K562 (cell line): ENCODE data around the gene SVIP. TPM values are rescaled to one million over a fixed set of nuclear protein-coding genes. Genes with fewer than 3 reads are reported as not detected.

ENCODE experiments used
- BCOR ChIP-seq: fragments of 450-650 bp; IDR thresholded peaks from 2 replicates; pipeline ENCODE4 v1.6.1; 2016
- BRCA1 ChIP-seq, 2 experiments: fragments of 450-650 bp in 1 of 2; sonication (generic) in 1 of 2; formaldehyde crosslinking in 1 of 2; IDR thresholded peaks; 2 replicates each; pipeline versions ENCODE4 v1.5.0 to v1.6.1; 2017 to 2020; ENCODE audit warnings: mild to moderate bottlenecking in 1 of 2, missing genetic modification reagents in 1 of 2
- CREB1 ChIP-seq, 2 experiments: sonication (generic) in 1 of 2; formaldehyde crosslinking in 1 of 2; IDR thresholded peaks; 2 replicates each; pipeline versions ENCODE4 v1.6.1 to v1.8.0; 2012 to 2022; ENCODE audit warnings: inconsistent platforms in 1 of 2, mild to moderate bottlenecking in 1 of 2, missing genetic modification reagents in 1 of 2, moderate library complexity in 1 of 2
- DLX4 ChIP-seq: fragments of 250-450 bp; sonication (Bioruptor Pico); IDR thresholded peaks from 2 replicates; pipeline ENCODE4 v1.6.1; 2021; ENCODE audit warnings: mild to moderate bottlenecking
- GTF2A2 ChIP-seq: IDR thresholded peaks from 2 replicates; pipeline ENCODE4 v1.6.1; 2016; ENCODE audit warnings: mild to moderate bottlenecking, missing genetic modification characterization, missing compliant biosample characterization
- HEY1 ChIP-seq: fragments of 250-450 bp; sonication (Bioruptor Pico); IDR thresholded peaks from 2 replicates; pipeline ENCODE4 v1.5.0; 2020; ENCODE audit warnings: mild to moderate bottlenecking, moderate library complexity, borderline replicate concordance
- HMGN3 ChIP-seq: IDR thresholded peaks from 2 replicates; pipeline ENCODE4 v1.6.1; 2011; ENCODE audit warnings: borderline replicate concordance, low read depth, mild to moderate bottlenecking, mixed read lengths, low read length; ENCODE audit not compliant: insufficient read length; ENCODE audit errors: extremely low read depth
- JUNB ChIP-seq: fragments of 450-650 bp; formaldehyde crosslinking; conservative IDR thresholded peaks from 2 replicates; pipeline ENCODE4 v1.4.0; 2020; ENCODE audit warnings: mild to moderate bottlenecking
- KLF10 ChIP-seq: fragments of 250-450 bp; sonication (Bioruptor Pico); IDR thresholded peaks from 2 replicates; pipeline ENCODE4 v1.6.1; 2021; ENCODE audit warnings: matching md5 sums
- MXI1 ChIP-seq: IDR thresholded peaks from 2 replicates; pipeline ENCODE4 v1.6.1; 2011; ENCODE audit warnings: low read depth, mild to moderate bottlenecking, improper control_type of control experiment, low read length
- PCBP1 ChIP-seq: fragments of 200-400 bp; formaldehyde crosslinking; IDR thresholded peaks from 2 replicates; pipeline ENCODE4 v1.6.1; 2018; ENCODE audit warnings: mild to moderate bottlenecking, low read depth, low read length; ENCODE audit not compliant: poor library complexity, severe bottlenecking
- PHF8 ChIP-seq: fragments of 200-600 bp; sonication (generic); IDR thresholded peaks from 2 replicates; pipeline ENCODE4 v1.6.1; 2012; ENCODE audit warnings: mixed run types, mild to moderate bottlenecking, inconsistent platforms, low read length, moderate library complexity, borderline replicate concordance
- PML ChIP-seq: IDR thresholded peaks from 2 replicates; pipeline ENCODE4 v1.6.1; 2012; ENCODE audit warnings: low read length, inconsistent platforms
- POLR2B ChIP-seq: fragments of 450-650 bp; IDR thresholded peaks from 2 replicates; pipeline ENCODE4 v1.6.1; 2018; ENCODE audit warnings: low read depth; ENCODE audit not compliant: partially characterized antibody
- RBM25 ChIP-seq: fragments of 200-400 bp; formaldehyde crosslinking; IDR thresholded peaks from 2 replicates; pipeline ENCODE4 v1.6.1; 2018; ENCODE audit warnings: low read length, low read depth, moderate library complexity; ENCODE audit not compliant: severe bottlenecking
- RBM39 ChIP-seq: fragments of 200-400 bp; formaldehyde crosslinking; optimal IDR thresholded peaks from 2 replicates; pipeline ENCODE3; 2018; ENCODE audit warnings: low read depth, low read length
- STAT6 ChIP-seq: sonication (generic); formaldehyde crosslinking; IDR thresholded peaks from 2 replicates; pipeline ENCODE4 v1.8.1; 2023; ENCODE audit warnings: mild to moderate bottlenecking, missing genetic modification reagents
- THRB ChIP-seq: fragments of 450-650 bp; formaldehyde crosslinking; conservative IDR thresholded peaks from 2 replicates; pipeline ENCODE4 v1.4.0; 2022; ENCODE audit warnings: mild to moderate bottlenecking, missing genetic modification characterization
- UBTF ChIP-seq, 2 experiments: IDR thresholded peaks; 2 replicates each; pipeline ENCODE4 v1.6.1; 2012; ENCODE audit warnings: improper control_type of control experiment in 2 of 2, low read depth in 2 of 2, low read length in 2 of 2, borderline replicate concordance in 1 of 2
- ZNF24 ChIP-seq: fragments of 450-650 bp; IDR thresholded peaks from 2 replicates; pipeline ENCODE4 v1.6.1; 2016
- ZNF57 ChIP-seq: fragments of 450-650 bp; formaldehyde crosslinking; IDR thresholded peaks from 2 replicates; pipeline ENCODE4 v1.4.0; 2020; ENCODE audit warnings: mild to moderate bottlenecking, moderate library complexity
- polyA plus RNA-seq, 8 experiments: library from polyadenylated mRNA; depleted of rRNA in 4 of 8; stranded (reverse) in 5 of 8; unstranded in 3 of 8; fragments of >200 nt; fragmentation: Nextera tagmentation in 2 of 8; fragmentation: Illumina TruSeq in 1 of 8; extraction: Ambion mirVana in 2 of 8; extraction: Trizol in 1 of 8; gene quantifications; 2 replicates each; pipeline versions ENCODE4 v1.2.1 to v1.2.3, GENCODE V29; 2011 to 2014; ENCODE audit warnings: inconsistent platforms in 1 of 8, missing spikeins in 1 of 8
- total RNA-seq, 7 experiments: library from RNA; depleted of rRNA in 6 of 7; stranded (reverse); fragments of >200 nt in 6 of 7; fragmentation: Illumina TruSeq in 2 of 7; extraction: Trizol in 2 of 7; gene quantifications; 2 replicates each; pipeline versions ENCODE4 v1.2.1 to v1.2.3, GENCODE V29; 2011 to 2021; ENCODE audit warnings: low replicate concordance in 1 of 7

SVIP gene
- total and polyA plus RNA-seq, 9 of the 15 experiments (the other 6 are each of a cell fraction or from before 2014, with no cell fraction given), result 17.9 to 62.5 (median 47.5) TPM

- TF ChIP-seq UBTF (IDR thresholded peaks at IDR 0.05; ENCODE audit: borderline replicate concordance in 1 of 2, low read depth in 2 of 2, low read length in 2 of 2) (peak in 1 of 2 experiments; percentile 85; a peak in 1 of 4 replicates), KLF10 (CRISPR knock-in tag) (no peak), BRCA1 (IDR thresholded peaks at IDR 0.05) (no peak), BRCA1 (CRISPR knock-in tag; IDR thresholded peaks at IDR 0.05) (no peak), CREB1 (IDR thresholded peaks at IDR 0.05) (peak; percentile 74), CREB1 (CRISPR knock-in tag; IDR thresholded peaks at IDR 0.05) (peak; percentile 21; the same call in 1 of the 2 replicates), DLX4 (no peak), HMGN3 (peak; percentile 25), PCBP1 (no peak), PML (0 out of 2 replicates have a peak, but pooled peaks have one; percentile 17), ZNF57 (no peak), GTF2A2 (tag) (no peak), JUNB (CRISPR knock-in tag) (no peak), MXI1 (no peak), THRB (CRISPR knock-in tag) (no peak), RBM39 (no peak), POLR2B (peak; percentile 68), RBM25 (peak; percentile 27), HEY1 (CRISPR knock-in tag) (no peak), BCOR (no peak), PHF8 (peak; percentile 96), ZNF24 (0 out of 2 replicates have a peak, but pooled peaks have one; percentile 19), STAT6 (CRISPR knock-in tag) (no peak)
Measured at GRCh38 chr11:22829231-22830081, at the start of gene SVIP (continued).
